ENCODE data around the gene XAGE2.
"Not testable (repeated sequence)": the region's sequence is repeated elsewhere in the genome, so short reads cannot be mapped to it uniquely, and the experiment has no call there.

XAGE2 gene

GRCh38 chrX:52368368-52369055 lies at the start of gene XAGE2:
XAGE2 (plus strand) TSS chrX:52369021; CDS start chrX:52370015, 994 bp downstream.
- DNase-seq: no peak

GRCh38 chrX:52337410-52337809 lies 31.4 kb upstream of the XAGE2 start:
- DNase-seq: no peak

- DNase-seq: no peak
These were observed 27.3 kb upstream of the XAGE2 start for GRCh38 chrX:52341493-52341892.

- not testable (repeated sequence) for DNase-seq
These were observed 25.7 kb upstream of the XAGE2 start for GRCh38 chrX:52343131-52343530.

- DNase-seq: peak; percentile 38
These were observed 23.4 kb upstream of the XAGE2 start for GRCh38 chrX:52345402-52345801.

- peak; percentile 22 for DNase-seq
These were observed 22.4 kb upstream of the XAGE2 start for GRCh38 chrX:52346174-52347165.

- no peak for DNase-seq
These were observed 19.1 kb upstream of the XAGE2 start for GRCh38 chrX:52349681-52350080.

GRCh38 chrX:52352551-52352950 lies 16.3 kb upstream of the XAGE2 start:
- no peak for DNase-seq

GRCh38 chrX:52353838-52354237 lies 15.0 kb upstream of the XAGE2 start:
- no peak for DNase-seq

GRCh38 chrX:52355108-52355507 lies 13.7 kb upstream of the XAGE2 start:
- no peak for DNase-seq

- DNase-seq: no peak
These were observed 9.1 kb upstream of the XAGE2 start for GRCh38 chrX:52359614-52360232.

GRCh38 chrX:52361941-52362340 lies 6.9 kb upstream of the XAGE2 start:
- DNase-seq: no peak

- no peak for DNase-seq
These were observed 5.5 kb upstream of the XAGE2 start for GRCh38 chrX:52363247-52363883.

GRCh38 chrX:52378870-52379269 lies 10.0 kb downstream of the XAGE2 start:
- DNase-seq: no peak

GRCh38 chrX:52380993-52381392 lies 12.2 kb downstream of the XAGE2 start:
- no peak for DNase-seq

- DNase-seq: no peak
These were observed 41.9 kb downstream of the XAGE2 start for GRCh38 chrX:52410439-52411394.

- no peak for DNase-seq
These were observed 46.5 kb downstream of the XAGE2 start for GRCh38 chrX:52415304-52415703.

GRCh38 chrX:52416816-52417215 lies 48.0 kb downstream of the XAGE2 start:
- DNase-seq: no peak

- no peak for DNase-seq
These were observed 52.1 kb downstream of the XAGE2 start for GRCh38 chrX:52420824-52421443.

- DNase-seq: no peak
These were observed 54.1 kb downstream of the XAGE2 start for GRCh38 chrX:52422884-52423283.

GRCh38 chrX:52424656-52425055 lies 55.8 kb downstream of the XAGE2 start:
- no peak for DNase-seq
